GM19193 (cell line): ENCODE results near the gene IL1RN.

Experiments
- POLR2A ChIP-seq: IDR thresholded peaks from 4 replicates; pipeline ENCODE4 v1.6.1; 2011; ENCODE audit not compliant: insufficient read depth, insufficient read length; ENCODE audit errors: extremely low read depth

IL1RN gene

GRCh38 chr2:113157897-113158753, 30.7 kb downstream of the IL1RN start:
- no peak for TF ChIP-seq POLR2A

- TF ChIP-seq POLR2A, result no peak
These were observed 31.6 kb downstream of the IL1RN start for GRCh38 chr2:113158884-113159553.

GRCh38 chr2:113160248-113160647, 32.9 kb downstream of the IL1RN start:
- no peak for TF ChIP-seq POLR2A

- no peak for TF ChIP-seq POLR2A
These were observed 33.6 kb downstream of the IL1RN start for GRCh38 chr2:113160962-113161361.

GRCh38 chr2:113162173-113162572, 34.8 kb downstream of the IL1RN start:
- no peak for TF ChIP-seq POLR2A

GRCh38 chr2:113162869-113163268, 35.5 kb downstream of the IL1RN start:
- TF ChIP-seq POLR2A, result no peak

GRCh38 chr2:113164215-113164929, 37.0 kb downstream of the IL1RN start:
- TF ChIP-seq POLR2A, result no peak

GRCh38 chr2:113164930-113165585, 37.7 kb downstream of the IL1RN start:
- no peak for TF ChIP-seq POLR2A

- TF ChIP-seq POLR2A, result no peak
These were observed 38.8 kb downstream of the IL1RN start for GRCh38 chr2:113166187-113166645.

- TF ChIP-seq POLR2A, result no peak
These were observed 39.9 kb downstream of the IL1RN start for GRCh38 chr2:113167115-113167932.

- no peak for TF ChIP-seq POLR2A
These were observed 40.6 kb downstream of the IL1RN start for GRCh38 chr2:113167962-113168340.

GRCh38 chr2:113169002-113169530, 41.7 kb downstream of the IL1RN start:
- no peak for TF ChIP-seq POLR2A

- TF ChIP-seq POLR2A, result no peak
These were observed 42.2 kb downstream of the IL1RN start for GRCh38 chr2:113169586-113169985.

GRCh38 chr2:113171334-113172075, 44.1 kb downstream of the IL1RN start:
- no peak for TF ChIP-seq POLR2A
